ENCODE measurements around the gene PGD. TPM values are rescaled to one million over a fixed set of nuclear protein-coding genes. Genes with fewer than 3 reads are reported as not detected.

Gene PGD
- total and polyA plus RNA-seq, 2 donors (not counting 1 experiment from before 2014, with no cell fraction given): 13.7 to 56.7 TPM

Other genes with a start within 250 kb of the PGD start
- gene KIF1B, start 188.5 kb upstream of the PGD start, total RNA-seq: 16.4 and 17.1 TPM in 2 replicates
- gene KIF1B, start 188.5 kb upstream of the PGD start, polyA plus RNA-seq: 3.1 and 3.5 TPM in 2 replicates
- gene CENPS, start 31.4 kb downstream of the PGD start, total RNA-seq: 7.2 and 10.9 TPM in 2 replicates
- gene CENPS, start 31.4 kb downstream of the PGD start, polyA plus RNA-seq: 2.9 and 3.1 TPM in 2 replicates
- 0.52 and 0.90 TPM in 2 replicates for gene CORT, start 51.0 kb downstream of the PGD start, total RNA-seq
- 0.20 TPM in 1 of 2 replicates, not detected in the other for gene CORT, start 51.0 kb downstream of the PGD start, polyA plus RNA-seq
- 28.2 and 30.7 TPM in 2 replicates for gene DFFA, start 73.5 kb downstream of the PGD start, total RNA-seq
- gene DFFA, start 73.5 kb downstream of the PGD start, polyA plus RNA-seq: 11.0 and 12.0 TPM in 2 replicates
- gene PEX14, start 75.9 kb downstream of the PGD start, total RNA-seq: 19.3 and 21.3 TPM in 2 replicates
- 14.1 and 14.2 TPM in 2 replicates for gene PEX14, start 75.9 kb downstream of the PGD start, polyA plus RNA-seq

Measured in B cell (primary cell).